ENCODE results near the gene RGS3. TPM values are rescaled to one million over a fixed set of nuclear protein-coding genes. Genes with fewer than 3 reads are reported as not detected.
A peak's percentile ranks its signal among the peaks of the same experiment; 100 is the strongest.

RGS3 gene
- total RNA-seq, 4 donors from 2014 or later, result 11.0 to 18.8 (median 16.0) TPM

DNA sequence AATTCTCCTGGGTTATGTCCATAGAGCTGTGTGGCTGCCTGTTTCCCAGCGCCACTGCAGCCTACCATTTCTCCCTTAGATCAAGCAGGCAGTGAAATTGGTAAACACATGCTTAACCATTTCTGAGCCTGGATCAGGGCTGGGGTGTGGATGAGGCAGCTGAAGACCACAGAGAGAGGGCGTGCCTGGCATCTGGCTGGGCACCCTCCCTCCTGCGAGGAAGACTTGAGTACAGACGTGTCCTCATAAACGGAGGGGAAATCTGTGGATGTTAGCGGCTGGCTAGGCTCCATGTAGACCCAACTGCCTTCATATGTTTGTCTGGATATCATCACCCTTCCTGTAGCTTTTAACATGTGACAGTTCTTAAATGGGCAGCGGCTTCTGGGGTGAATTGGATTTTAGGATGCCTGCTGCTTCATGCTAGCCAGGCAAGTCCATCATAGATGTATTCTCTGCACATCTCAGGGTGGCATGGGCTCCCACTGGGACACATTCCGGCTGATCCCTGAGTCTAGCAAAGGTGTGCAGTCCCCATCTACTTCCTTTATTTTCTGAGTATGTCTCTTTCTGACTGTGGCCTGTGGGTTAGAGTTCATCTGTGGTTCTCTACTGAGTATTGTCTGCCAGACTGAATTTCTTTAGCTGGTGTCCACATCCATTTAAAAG is 11.0 kb downstream of the RGS3 start:
- H3K27ac ChIP-seq, result no peak overlapping the region
- H3K9me3 ChIP-seq, result no peaks in the 10 kb centered on the region
- no peak overlapping the region for H3K4me3 ChIP-seq
- no peaks in the 10 kb centered on the region for H3K4me1 ChIP-seq
- no peaks in the 10 kb centered on the region for H3K27me3 ChIP-seq
- TF ChIP-seq, protein P1, sequence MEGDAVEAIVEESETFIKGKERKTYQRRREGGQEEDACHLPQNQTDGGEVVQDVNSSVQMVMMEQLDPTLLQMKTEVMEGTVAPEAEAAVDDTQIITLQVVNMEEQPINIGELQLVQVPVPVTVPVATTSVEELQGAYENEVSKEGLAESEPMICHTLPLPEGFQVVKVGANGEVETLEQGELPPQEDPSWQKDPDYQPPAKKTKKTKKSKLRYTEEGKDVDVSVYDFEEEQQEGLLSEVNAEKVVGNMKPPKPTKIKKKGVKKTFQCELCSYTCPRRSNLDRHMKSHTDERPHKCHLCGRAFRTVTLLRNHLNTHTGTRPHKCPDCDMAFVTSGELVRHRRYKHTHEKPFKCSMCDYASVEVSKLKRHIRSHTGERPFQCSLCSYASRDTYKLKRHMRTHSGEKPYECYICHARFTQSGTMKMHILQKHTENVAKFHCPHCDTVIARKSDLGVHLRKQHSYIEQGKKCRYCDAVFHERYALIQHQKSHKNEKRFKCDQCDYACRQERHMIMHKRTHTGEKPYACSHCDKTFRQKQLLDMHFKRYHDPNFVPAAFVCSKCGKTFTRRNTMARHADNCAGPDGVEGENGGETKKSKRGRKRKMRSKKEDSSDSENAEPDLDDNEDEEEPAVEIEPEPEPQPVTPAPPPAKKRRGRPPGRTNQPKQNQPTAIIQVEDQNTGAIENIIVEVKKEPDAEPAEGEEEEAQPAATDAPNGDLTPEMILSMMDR (IDR thresholded peaks at IDR 0.05), result no peak
- TF ChIP-seq EP300 (IDR thresholded peaks at IDR 0.05) (no peak), POLR2AphosphoS5 (IDR thresholded peaks at IDR 0.05) (no peak), POLR2A (IDR thresholded peaks at IDR 0.05) (no peak)
- H3K36me3 ChIP-seq, result no peaks in the 10 kb centered on the region
- 78% methylated on average over 8 of the region's 8 CpGs for whole genome bisulfite sequencing
- peak in 1 of 2 donors; percentile 54 for DNase-seq (ENCODE audit: low spot score in 2 of 2)

DNA sequence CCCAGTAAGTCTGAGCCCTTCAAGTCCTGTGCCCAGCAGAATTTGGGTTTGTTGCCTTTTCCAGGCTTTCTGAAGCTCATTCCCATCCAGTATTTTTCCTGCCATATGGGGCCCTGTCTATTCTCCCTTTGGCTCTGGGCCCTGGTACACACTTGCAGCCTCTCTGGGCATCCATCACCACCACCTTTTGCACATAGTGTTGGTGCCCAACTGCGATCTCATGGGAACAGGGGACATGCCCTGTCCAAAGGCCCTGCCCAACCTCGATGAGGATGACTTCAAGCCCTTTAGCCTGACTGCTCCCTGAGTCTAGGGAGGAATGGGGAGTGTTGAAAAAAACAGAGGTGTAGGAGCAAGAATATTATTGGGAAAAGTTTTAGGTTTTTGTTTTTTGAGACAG is 11.5 kb downstream of the RGS3 start:
- no peaks in the 10 kb centered on the region for H3K9me3 ChIP-seq
- TF ChIP-seq EP300 (IDR thresholded peaks at IDR 0.05), result no peak
- no peak for TF ChIP-seq POLR2AphosphoS5 (IDR thresholded peaks at IDR 0.05)
- TF ChIP-seq POLR2A (IDR thresholded peaks at IDR 0.05), result no peak
- no peak overlapping the region for H3K4me3 ChIP-seq
- WGBS, result 95% methylated on average over 2 of the region's 2 CpGs
- no peaks in the 10 kb centered on the region for H3K4me1 ChIP-seq
- no peaks in the 10 kb centered on the region for H3K36me3 ChIP-seq
- H3K27me3 ChIP-seq, result no peaks in the 10 kb centered on the region
- peak in 1 of 2 donors; percentile 54 for DNase-seq (ENCODE audit: low spot score in 2 of 2)
- no peak overlapping the region for H3K27ac ChIP-seq

DNA sequence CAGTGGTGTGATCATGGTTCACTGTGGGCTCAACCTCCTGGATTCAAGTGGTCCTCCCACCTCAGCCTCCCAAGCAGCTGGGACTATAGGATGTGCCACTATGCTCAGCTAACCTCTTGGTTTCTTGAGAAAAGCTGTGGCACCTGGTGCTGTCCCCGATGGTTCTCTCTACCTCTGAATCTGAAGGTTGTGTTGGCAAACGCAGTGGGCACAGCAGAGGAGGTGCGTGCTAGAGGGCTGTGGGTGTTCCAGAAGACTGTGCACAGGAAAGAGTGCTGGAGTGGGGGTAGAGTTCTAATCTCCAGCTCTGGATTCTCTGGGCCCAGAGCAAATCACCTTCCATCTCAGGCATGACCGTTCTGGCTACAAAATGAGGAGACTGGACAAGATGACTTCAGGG is 12.5 kb downstream of the RGS3 start:
- TF ChIP-seq EP300 (IDR thresholded peaks at IDR 0.05), result no peak
- no peak for TF ChIP-seq POLR2A (IDR thresholded peaks at IDR 0.05)
- TF ChIP-seq, protein P1 (IDR thresholded peaks at IDR 0.05), result no peak
- no peak for TF ChIP-seq POLR2AphosphoS5 (IDR thresholded peaks at IDR 0.05)
- H3K27ac ChIP-seq, result no peak overlapping the region
- DNase-seq (ENCODE audit: low spot score in 2 of 2), result peak in 1 of 2 donors; percentile 6
- no peak overlapping the region for H3K4me3 ChIP-seq
- H3K4me1 ChIP-seq, result no peaks in the 10 kb centered on the region
- no peaks in the 10 kb centered on the region for H3K36me3 ChIP-seq
- H3K27me3 ChIP-seq, result no peaks in the 10 kb centered on the region
- 97% methylated on average over 4 of the region's 4 CpGs for WGBS
- H3K9me3 ChIP-seq, result no peaks in the 10 kb centered on the region

DNA sequence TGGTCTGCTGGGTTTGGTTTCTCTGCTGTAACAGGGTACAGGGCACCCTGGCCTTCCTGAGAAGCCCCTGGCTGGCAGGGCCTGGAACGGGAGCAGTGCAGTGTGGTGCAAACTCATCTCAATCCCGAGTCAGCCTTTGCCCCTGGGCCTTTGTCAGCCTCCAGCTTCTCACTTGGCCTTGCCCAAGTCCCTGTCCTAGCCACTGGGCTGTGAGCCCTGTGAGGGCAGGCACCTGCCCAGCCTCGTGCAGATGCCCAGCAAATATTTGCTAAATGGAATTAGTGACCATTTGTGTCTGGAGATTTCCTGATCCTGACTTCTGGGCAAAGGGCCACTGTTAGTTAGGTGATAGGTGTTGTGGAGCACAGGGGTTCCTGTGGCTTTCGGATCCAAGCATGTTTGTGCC is 13.0 kb downstream of the RGS3 start:
- Histone ChIP-seq H3K27ac (no peak overlapping the region), H3K4me1 (no peaks in the 10 kb centered on the region), H3K4me3 (no peak overlapping the region), H3K9me3 (no peaks in the 10 kb centered on the region), H3K36me3 (no peaks in the 10 kb centered on the region), H3K27me3 (no peaks in the 10 kb centered on the region)
- TF ChIP-seq, protein P1 (IDR thresholded peaks at IDR 0.05), result no peak
- no peak for TF ChIP-seq POLR2AphosphoS5 (IDR thresholded peaks at IDR 0.05)
- no peak for TF ChIP-seq EP300 (IDR thresholded peaks at IDR 0.05)
- TF ChIP-seq POLR2A (IDR thresholded peaks at IDR 0.05), result no peak
- WGBS, result 63% methylated on average over 3 of the region's 4 CpGs
- peak in 1 of 2 donors; percentile 74 for DNase-seq (ENCODE audit: low spot score in 2 of 2)

DNA sequence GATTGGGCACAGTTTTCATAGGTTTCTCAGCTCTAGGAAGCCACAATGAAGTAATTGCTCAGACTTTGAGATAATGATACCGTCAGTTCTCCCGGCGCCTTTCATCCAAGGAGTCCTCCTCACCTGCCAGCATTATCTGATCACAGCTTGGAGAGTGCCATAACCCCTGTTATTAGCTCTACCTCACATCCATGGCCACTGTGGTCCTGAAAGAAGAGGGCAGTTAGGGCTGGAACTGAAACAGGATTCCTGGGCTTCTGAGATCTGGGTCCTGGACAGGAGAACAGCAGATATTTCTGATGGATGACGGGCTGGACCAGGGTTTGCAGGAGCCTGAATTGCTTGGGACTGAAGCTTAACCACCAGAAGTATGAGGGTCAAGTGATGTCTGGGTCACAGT is 13.5 kb downstream of the RGS3 start:
- H3K4me1 ChIP-seq, result no peaks in the 10 kb centered on the region
- DNase-seq (ENCODE audit: low spot score in 2 of 2), result no peak
- 98% methylated on average over 4 of the region's 4 CpGs for WGBS
- no peaks in the 10 kb centered on the region for H3K9me3 ChIP-seq
- no peaks in the 10 kb centered on the region for H3K27me3 ChIP-seq
- TF ChIP-seq POLR2AphosphoS5 (IDR thresholded peaks at IDR 0.05) (no peak), EP300 (IDR thresholded peaks at IDR 0.05) (no peak), POLR2A (IDR thresholded peaks at IDR 0.05) (no peak)
- TF ChIP-seq, protein P1 (IDR thresholded peaks at IDR 0.05), result no peak
- H3K36me3 ChIP-seq, result no peaks in the 10 kb centered on the region
- no peak overlapping the region for H3K27ac ChIP-seq
- H3K4me3 ChIP-seq, result no peak overlapping the region
